GM18909 (cell line): ENCODE results near the gene CACNA1H.

ENCODE experiments used
- ATAC-seq: cut with Tn5 transposase; IDR thresholded peaks from one replicate; pipeline ENCODE4 v1.9.1; 2021; ENCODE audit warnings: mild to moderate bottlenecking; ENCODE audit not compliant: unreplicated experiment, poor library complexity

CACNA1H gene

GRCh38 chr16:1156055-1156982, 3.4 kb downstream of the CACNA1H start:
- ATAC-seq, result no peak

DNA sequence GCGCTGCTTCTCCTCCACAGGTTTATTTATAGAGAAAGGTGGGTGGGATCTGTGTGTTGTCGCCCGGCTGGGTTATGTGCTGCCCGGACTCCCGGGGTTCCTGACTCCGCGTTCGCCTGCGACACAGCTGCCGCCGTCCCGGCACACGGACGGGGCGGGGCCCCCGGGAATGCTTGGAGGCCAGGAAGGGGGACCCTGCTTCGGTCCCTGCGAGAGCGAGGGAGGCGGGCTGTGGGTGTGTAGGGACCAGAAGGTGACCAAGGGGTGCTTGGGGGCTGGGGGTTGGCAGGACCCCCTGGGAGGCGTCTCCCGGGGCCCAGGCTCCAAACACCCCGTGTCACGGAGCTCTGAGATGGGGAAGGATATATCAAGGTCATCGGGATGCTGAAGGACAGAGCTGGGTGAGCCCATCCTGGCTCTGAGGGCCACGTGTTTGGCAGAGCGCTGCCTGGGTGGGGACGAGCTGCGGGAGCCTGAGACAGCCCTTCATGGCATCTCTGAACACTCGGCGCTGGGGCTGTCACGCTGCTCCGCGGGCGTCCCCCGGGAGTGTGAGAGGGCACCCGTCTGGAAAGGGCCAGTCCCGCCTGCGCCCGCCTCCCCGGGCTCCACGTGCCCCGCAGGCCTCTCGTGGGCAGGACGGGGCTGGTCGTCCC, 4.2 kb downstream of the CACNA1H start:
- no peak for ATAC-seq

DNA sequence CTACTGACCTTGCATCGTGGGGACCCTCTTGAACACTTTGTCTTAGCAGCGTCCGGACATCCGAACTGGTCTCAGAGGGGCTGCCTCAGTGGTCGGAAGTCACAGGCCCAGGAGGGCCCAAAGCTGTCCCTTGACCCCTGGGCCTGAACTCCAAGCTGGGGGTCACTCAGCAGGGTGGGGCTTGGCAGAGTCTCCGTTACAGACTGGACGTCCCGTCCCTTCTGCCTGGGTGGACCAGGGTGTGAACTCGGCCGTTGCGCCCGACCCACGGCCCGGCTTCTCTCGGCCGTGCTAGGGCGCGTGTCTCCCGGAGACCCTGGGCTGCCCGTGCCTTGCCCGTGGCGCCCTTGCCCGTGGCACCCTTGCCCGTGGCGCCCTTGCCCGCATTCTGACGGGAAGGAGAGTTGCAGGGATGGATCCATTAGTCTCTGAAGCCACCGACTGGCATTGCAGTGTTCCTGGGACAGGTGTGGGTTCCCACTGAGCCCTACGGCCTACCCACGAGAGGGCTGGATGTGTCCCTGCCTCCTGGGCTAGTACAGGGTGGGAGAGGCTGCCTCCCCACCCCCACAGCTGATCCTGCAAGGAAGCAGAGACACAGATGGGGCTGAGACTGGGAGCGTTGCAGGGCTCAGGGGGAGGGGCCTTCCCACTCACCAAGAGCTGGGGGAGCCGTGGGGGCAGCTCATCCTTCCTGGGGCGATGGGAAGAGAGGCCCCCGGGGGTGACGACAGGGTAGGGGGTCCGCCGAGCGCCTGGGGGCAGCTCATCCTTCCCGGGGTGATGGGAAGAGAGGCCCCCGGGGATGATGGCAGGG, 4.9 kb downstream of the CACNA1H start:
- no peak for ATAC-seq

GRCh38 chr16:1158456-1159324, 5.8 kb downstream of the CACNA1H start:
- no peak for ATAC-seq

DNA sequence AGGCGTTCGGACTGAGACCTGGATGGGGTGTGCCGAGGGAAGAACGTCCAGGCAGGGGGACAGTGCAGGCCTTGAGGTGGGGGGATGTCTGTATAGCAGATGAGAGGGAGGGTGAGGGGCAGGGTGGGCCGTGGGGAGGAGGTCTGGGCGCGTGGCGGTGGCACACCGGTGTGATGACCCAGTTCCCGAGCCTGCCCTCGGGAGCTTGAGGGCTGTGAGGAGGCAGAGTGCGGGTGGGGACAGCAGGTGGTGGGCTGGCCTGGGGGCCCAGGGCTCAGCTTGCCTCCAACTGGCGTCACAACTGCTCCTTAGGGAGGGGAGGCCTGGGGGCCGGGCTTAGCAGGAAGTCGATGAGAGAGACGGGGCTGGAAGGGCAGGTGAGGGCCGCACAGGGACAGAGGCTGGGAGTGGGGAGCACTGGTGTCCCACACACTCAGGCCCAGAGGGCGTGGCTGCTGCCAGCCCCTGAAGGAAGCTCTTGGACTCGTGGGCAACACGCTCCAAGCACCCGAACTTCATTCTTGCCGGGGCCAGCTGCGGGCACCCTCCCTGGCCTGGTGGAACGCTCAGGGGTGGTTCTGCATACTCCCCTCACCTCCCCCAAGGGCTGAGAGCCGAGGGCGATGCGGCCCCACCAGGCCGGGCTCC, 6.5 kb downstream of the CACNA1H start:
- no peak for ATAC-seq

DNA sequence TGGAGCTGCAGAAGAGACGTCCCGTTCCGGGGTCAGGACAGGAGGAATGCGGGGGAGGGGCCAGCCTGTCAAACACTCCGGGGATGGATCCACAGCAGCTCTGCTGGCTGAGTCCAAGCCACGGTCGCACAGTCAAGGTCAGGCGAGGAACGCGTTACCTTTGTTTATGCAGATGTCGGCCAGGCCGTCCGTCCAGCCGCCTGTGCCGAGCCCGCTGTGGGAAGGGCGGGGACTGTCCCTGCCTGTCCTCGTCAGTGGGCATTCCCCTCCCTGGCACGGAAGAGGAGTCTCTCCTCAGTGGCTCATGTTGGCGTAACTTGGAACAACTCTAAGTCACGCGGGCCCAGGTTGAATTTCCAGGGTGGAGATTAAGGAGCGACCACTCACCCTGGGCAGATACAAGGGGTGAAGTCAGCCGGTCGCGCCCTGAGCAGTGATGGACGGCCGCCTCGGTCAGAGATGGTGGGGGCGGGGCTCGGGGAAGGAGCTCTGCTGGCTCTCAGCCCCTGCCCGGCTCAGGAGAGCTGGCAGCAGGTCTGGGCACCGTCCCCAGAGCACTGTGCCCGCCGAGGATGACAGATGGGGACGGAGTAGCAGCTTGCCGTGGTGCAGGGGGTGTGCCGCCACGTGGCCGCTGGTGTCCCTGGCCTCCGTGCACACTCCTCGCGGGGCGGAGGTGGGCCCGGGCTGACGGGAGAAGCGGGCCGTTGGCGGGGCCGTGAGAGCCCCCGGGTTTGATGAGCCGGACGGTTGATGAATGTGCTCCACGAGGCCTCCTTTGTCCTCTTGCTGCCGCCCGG, 7.3 kb downstream of the CACNA1H start:
- ATAC-seq, result no peak

GRCh38 chr16:1160773-1161348, 8.0 kb downstream of the CACNA1H start:
- ATAC-seq, result no peak

DNA sequence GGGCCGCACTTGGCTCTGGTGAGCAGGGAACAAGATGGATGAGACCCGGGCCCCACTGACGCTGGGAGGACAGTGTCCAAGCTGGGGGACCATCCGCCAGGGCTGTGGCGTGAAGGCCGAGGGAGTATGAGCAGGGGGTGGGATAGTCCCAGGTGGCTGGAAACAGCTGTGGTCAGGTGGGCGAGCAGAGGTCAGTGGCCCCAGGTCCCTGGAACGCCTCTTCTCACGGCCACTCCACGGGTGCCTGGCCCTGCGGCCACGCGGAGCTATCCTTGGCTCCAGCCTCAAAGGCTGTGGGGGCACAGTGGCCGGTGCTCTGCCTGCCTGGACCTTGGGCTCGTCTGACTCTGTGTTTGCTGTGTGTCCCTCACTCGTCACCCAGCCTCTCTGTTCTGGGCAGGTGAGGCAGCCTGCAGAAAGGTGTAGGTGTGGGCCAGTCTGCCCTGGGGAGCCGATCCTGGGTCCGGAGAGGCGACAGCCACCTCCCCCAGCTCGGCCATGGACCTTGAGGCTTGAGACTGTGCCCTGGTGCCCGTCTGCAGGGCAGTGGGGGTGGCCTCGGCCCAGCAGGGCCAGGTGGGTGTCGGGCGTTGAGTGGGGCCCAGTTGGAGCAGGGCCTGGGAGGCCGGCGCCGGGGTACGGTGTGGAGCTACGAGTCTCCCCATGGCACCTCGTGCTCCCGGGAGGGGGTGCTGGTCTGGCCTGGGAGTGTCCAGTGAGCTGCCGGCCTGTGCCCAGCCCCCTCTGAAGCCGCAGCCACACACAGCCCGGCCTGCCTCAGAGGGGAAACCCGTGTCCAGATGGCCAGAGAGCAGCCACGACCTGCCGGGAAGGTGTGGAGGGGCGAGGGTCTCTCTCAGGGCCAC, 10.0 kb downstream of the CACNA1H start:
- ATAC-seq, result no peak

DNA sequence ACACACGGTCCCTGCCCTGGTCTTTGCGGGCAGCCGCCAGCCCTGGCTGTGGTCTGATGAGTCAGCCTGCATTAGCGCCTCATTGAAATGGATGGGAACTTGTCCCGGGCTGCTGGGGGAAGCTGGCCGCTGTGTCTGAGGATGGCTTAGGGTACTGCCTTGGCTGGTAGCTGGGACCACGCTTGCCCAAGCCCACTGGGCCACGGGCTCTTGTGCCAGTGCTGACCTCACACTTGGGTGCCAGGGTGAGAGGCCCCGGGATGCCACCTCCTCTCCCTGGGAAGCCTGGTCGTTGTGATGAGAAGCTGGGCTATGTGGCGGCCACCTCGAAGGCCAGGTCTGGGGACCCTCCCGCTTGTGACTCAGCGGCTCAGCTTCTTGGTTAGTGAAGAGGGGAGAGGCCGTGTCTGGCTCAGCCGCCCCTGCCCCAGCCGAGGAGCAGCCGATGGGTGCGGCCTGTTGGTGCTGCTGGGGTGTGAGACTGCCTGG, 10.7 kb downstream of the CACNA1H start:
- ATAC-seq, result no peak

GRCh38 chr16:1164382-1164781, 11.5 kb downstream of the CACNA1H start:
- no peak for ATAC-seq

- no peak for ATAC-seq
These were observed 12.1 kb downstream of the CACNA1H start for GRCh38 chr16:1164975-1165374.

- ATAC-seq, result no peak
These were observed 12.6 kb downstream of the CACNA1H start for GRCh38 chr16:1165511-1165910.

- no peak for ATAC-seq
These were observed 14.6 kb downstream of the CACNA1H start for GRCh38 chr16:1167276-1168107.

DNA sequence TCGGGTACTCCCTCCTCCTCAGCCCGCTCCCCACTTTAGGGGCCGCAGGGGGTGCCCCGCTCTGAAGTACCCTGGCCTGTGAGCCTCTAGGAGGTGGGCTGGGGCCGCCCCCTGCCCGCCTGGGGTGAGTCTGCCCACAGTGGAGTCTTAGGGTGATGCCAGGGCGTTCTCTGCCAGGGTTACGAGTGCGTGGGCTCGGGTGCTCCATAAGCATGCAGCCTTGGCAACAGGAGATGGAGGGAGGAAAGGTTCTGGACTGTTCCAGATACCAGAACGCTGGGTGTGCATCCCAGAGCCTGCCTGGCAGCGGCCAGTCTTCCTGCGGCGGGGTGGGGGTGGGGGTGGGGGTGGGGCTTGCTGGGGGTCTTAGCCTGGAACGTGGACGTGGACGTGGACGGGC, 15.9 kb downstream of the CACNA1H start:
- ATAC-seq, result no peak

DNA sequence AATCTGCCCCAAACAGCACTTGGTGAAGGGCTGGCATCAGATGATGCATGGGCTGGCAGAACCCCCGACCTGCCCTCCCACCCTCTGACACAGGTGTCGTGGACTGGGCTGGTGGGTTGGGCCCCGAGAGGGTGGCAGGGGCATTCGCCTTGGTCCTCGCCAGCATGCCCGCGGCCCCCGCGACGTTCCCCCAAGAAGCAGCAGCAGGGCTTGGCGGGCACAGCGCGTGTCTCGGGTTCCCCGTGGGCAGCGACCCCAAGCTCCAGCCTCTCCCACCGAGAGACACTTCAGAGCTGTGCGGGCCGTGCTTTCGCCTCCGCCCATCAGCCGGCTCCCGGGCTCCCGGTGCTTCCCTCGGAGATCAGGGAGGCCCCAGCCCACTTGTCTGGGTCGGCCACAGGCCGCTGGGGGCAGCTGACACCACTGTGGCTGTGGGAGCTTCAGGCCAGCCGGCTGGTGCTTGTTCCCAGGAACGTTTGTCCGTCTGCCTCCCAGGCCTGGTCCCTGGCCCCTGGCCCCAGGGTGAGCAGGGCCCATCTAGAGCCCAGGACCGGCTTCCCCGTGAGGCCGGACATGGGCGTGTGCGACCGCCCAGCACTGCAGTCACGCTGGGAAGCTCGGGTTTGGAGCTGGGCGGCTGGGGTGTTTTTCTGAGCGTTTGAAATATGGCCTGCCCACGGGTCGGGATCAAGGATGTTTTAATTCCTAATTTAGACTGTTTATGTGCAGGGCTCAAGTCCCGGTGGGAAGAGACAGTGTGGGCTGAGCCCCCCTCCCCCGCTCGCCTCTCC, 16.6 kb downstream of the CACNA1H start:
- ATAC-seq, result no peak

- ATAC-seq, result no peak
These were observed 17.1 kb downstream of the CACNA1H start for GRCh38 chr16:1170076-1170418.
